Measurements from ENCODE around the gene TDRD10.

DNA sequence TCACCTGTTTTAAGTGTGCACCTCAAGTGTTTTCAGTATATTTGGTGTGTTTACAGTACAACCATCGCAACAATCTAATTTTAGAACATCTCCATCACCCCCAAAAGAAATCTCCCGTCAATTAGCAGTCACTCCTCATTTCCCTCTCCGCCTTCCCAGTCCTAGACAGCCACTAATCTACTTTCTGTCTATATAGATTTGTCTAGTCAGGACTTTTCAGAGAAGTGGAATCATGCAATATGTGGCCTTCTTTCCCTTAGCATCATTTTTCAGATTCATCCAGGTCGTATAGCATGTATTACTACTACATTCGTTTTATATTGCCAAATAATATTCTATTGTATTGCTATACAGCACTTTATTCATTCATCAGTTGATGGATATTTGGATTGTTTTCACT lies 1.9 kb downstream of the TDRD10 start:
- TF ChIP-seq EP300 (IDR thresholded peaks at IDR 0.05): no peak
- no peak for TF ChIP-seq CTCF (IDR thresholded peaks at IDR 0.05)
- TF ChIP-seq POLR2AphosphoS5 (IDR thresholded peaks at IDR 0.05): no peak
- no peak for TF ChIP-seq POLR2A (IDR thresholded peaks at IDR 0.05)
